Adipose tissue (tissue), 3 donors: Measurements from ENCODE around the gene MILR1. TPM values are rescaled to one million over a fixed set of nuclear protein-coding genes. Genes with fewer than 3 reads are reported as not detected.
"Not testable (repeated sequence)": the region's sequence is repeated elsewhere in the genome, so short reads cannot be mapped to it uniquely, and the experiment has no call there.

ENCODE experiments used
- H3K27ac ChIP-seq: one replicate; pipeline ENCODE4 v1.5.1; 2013; ENCODE audit warnings: low read depth, low read length
- WGBS, 3 donors: extraction: QIAGEN DNeasy Blood & Tissue Kit; methylation state at CpG; one replicate each; pipeline ENCODE4 v1.1.7; 2013; 5-methylcytosine and 5-hydroxymethylcytosine counted together
- polyA plus RNA-seq, 3 donors: library from polyadenylated mRNA; stranded (reverse); fragments of 200-250 nt; gene quantifications; one replicate each; pipeline ENCODE4 v1.2.3, GENCODE V29; 2013
- donor health status: healthy with polysubstance abuse.
- donor health status: Bipolar disorder and iron deficiency.
- donor health status: healthy.

Gene MILR1
- polyA plus RNA-seq, 3 donors: 0.53 to 9.4 (median 4.3) TPM

- WGBS, 3 donors: 62 to 89% (median 83%) methylated on average over 3 of the region's 3 CpGs
- H3K27ac ChIP-seq: no peak overlapping the region
Observed at GRCh38 chr17:64423881-64424280, 25.0 kb upstream of the MILR1 start.

- H3K27ac ChIP-seq: no peak overlapping the region
- WGBS, 3 donors: 70 to 82% (median 82%) methylated on average over 1 of the region's 1 CpG
Observed at GRCh38 chr17:64424324-64424849, 24.5 kb upstream of the MILR1 start.

GRCh38 chr17:64425191-64425590 lies 23.7 kb upstream of the MILR1 start:
- 84 to 90% (median 88%) methylated on average over 3 of the region's 3 CpGs for WGBS, 3 donors
- H3K27ac ChIP-seq: no peak overlapping the region

- no peak overlapping the region for H3K27ac ChIP-seq
Observed at GRCh38 chr17:64426596-64426995, 22.3 kb upstream of the MILR1 start.

GRCh38 chr17:64428406-64428805 lies 20.5 kb upstream of the MILR1 start:
- H3K27ac ChIP-seq: no peak overlapping the region
- 88 to 100% (median 90%) methylated on average over 1 of the region's 1 CpG for WGBS, 3 donors

GRCh38 chr17:64430036-64430435 lies 18.9 kb upstream of the MILR1 start:
- not testable (repeated sequence) for H3K27ac ChIP-seq
- 81 to 93% (median 85%) methylated on average over 2 of the region's 2 CpGs for WGBS, 3 donors

- 77 to 86% (median 81%) methylated on average over 6 of the region's 6 CpGs for WGBS, 3 donors
- no peak overlapping the region for H3K27ac ChIP-seq
Observed at GRCh38 chr17:64431534-64431933, 17.4 kb upstream of the MILR1 start.

- no peak overlapping the region for H3K27ac ChIP-seq
- WGBS, 3 donors: 84 to 94% (median 92%) methylated on average over 5 of the region's 5 CpGs
Observed at GRCh38 chr17:64437944-64438525, 10.9 kb upstream of the MILR1 start.

GRCh38 chr17:64439521-64439920 lies 9.4 kb upstream of the MILR1 start:
- not testable (repeated sequence) for H3K27ac ChIP-seq
- 93 to 100% (median 96%) methylated on average over 1 of the region's 1 CpG for WGBS, 3 donors

- WGBS, 3 donors: 61 to 94% (median 84%) methylated on average over 2 of the region's 2 CpGs
- no peak overlapping the region for H3K27ac ChIP-seq
Observed at GRCh38 chr17:64439956-64440355, 9.0 kb upstream of the MILR1 start.

- no peak overlapping the region for H3K27ac ChIP-seq
- WGBS, 3 donors: 25 to 46% (median 26%) methylated on average over 10 of the region's 10 CpGs
Observed at GRCh38 chr17:64441772-64442540, 7.0 kb upstream of the MILR1 start.

- H3K27ac ChIP-seq: no peak overlapping the region
- 52 to 85% (median 53%) methylated on average over 3 of the region's 3 CpGs for WGBS, 3 donors
Observed at GRCh38 chr17:64442541-64442971, 6.4 kb upstream of the MILR1 start.

GRCh38 chr17:64443086-64443760 lies 5.7 kb upstream of the MILR1 start:
- no peak overlapping the region for H3K27ac ChIP-seq
- 87 to 90% (median 87%) methylated on average over 6 of the region's 6 CpGs for WGBS, 3 donors

- 85 to 100% (median 100%) methylated on average over 1 of the region's 1 CpG for WGBS, 3 donors
- no peak overlapping the region for H3K27ac ChIP-seq
Observed at GRCh38 chr17:64447526-64447925, 1.4 kb upstream of the MILR1 start.

GRCh38 chr17:64449545-64449944 lies 630 bp downstream of the MILR1 start:
- 35 to 71% (median 66%) methylated on average over 3 of the region's 3 CpGs for WGBS, 3 donors
- no peak overlapping the region for H3K27ac ChIP-seq

- H3K27ac ChIP-seq: no peak overlapping the region
- 70 to 75% (median 72%) methylated on average over 8 of the region's 8 CpGs for WGBS, 3 donors
Observed at GRCh38 chr17:64455993-64456885, 7.3 kb downstream of the MILR1 start.

GRCh38 chr17:64457156-64457555 lies 8.2 kb downstream of the MILR1 start:
- WGBS, 3 donors: 68 to 81% (median 69%) methylated on average over 7 of the region's 7 CpGs
- no peak overlapping the region for H3K27ac ChIP-seq

GRCh38 chr17:64458756-64459155 lies 9.8 kb downstream of the MILR1 start:
- WGBS, 3 donors: 85 to 92% (median 88%) methylated on average over 8 of the region's 8 CpGs
- H3K27ac ChIP-seq: no peak overlapping the region
